Uterus (tissue), 4 donors: ENCODE data around the gene NES. TPM values are rescaled to one million over a fixed set of nuclear protein-coding genes. Genes with fewer than 3 reads are reported as not detected.

ENCODE experiments used
- DNase-seq, 2 donors: peaks; one replicate each; pipeline ENCODE4 v3.0.0-alpha.2; 2019 to 2020
- H3K27ac ChIP-seq, 2 donors: fragments of 200-600 bp; sonication (generic); 1 replicate in 1 of 2; 2 replicates in 1 of 2; pipeline ENCODE4 v1.5.1; 2016 to 2018
- H3K27me3 ChIP-seq, 2 donors: fragments of 200-600 bp; sonication (generic); one replicate each; pipeline ENCODE4 v1.5.1; 2018 to 2019; ENCODE audit warnings: control low read depth in 1 of 2
- H3K36me3 ChIP-seq, 2 donors: fragments of 200-600 bp; sonication (generic); one replicate each; pipeline ENCODE4 v1.5.1; 2019; ENCODE audit warnings: control low read depth in 1 of 2
- H3K4me1 ChIP-seq, 2 donors: fragments of 200-600 bp; sonication (generic); one replicate each; pipeline ENCODE4 v1.5.1; 2018 to 2019; ENCODE audit warnings: control low read depth in 1 of 2
- H3K4me3 ChIP-seq, 2 donors: fragments of 200-600 bp; sonication (generic); 1 replicate in 1 of 2; 2 replicates in 1 of 2; pipeline ENCODE4 v1.5.1; 2018 to 2019; ENCODE audit warnings: mild to moderate bottlenecking in 1 of 2
- H3K9me3 ChIP-seq, 2 donors: fragments of 200-600 bp; sonication (generic); one replicate each; pipeline ENCODE4 v1.5.1; 2019; ENCODE audit warnings: control low read depth in 1 of 2
- POLR2A ChIP-seq, 2 donors: fragments of 450-650 bp; IDR thresholded peaks; one replicate each; pipeline ENCODE4 v1.6.1; 2016; ENCODE audit warnings: antibody characterized with exemption in 2 of 2, mild to moderate bottlenecking in 1 of 2, moderate library complexity in 1 of 2
- intact Hi-C: fragments of 100-400 bp; cut with DNase I; formaldehyde crosslinking; loops from one replicate; pipeline ENCODE4 v1.15.1; 2023; ENCODE audit warnings: low total_unique reads
- total RNA-seq, 4 donors: library from RNA; depleted of rRNA in 3 of 4; stranded (reverse); fragments of >200 nt in 3 of 4; gene quantifications; one replicate each; pipeline versions ENCODE4 v1.1.0 to v1.2.4, GENCODE V29; 2014 to 2023
- TF ChIP-seq, protein P1 (sequence below), 4 experiments: fragments of 200-600 bp in 2 of 4; fragments of 450-650 bp in 2 of 4; sonication (generic) in 2 of 4; IDR thresholded peaks; one replicate each; pipeline ENCODE4 v1.5.1; 2016 to 2019; ENCODE audit warnings: antibody characterized with exemption in 4 of 4, mild to moderate bottlenecking in 2 of 4, moderate library complexity in 1 of 4
- donor health status: DM: yes; HTN: yes; CAD: no.

NES gene
- total RNA-seq, 4 donors from 2014 or later: 9.7 to 70.9 (median 34.5) TPM

DNA sequence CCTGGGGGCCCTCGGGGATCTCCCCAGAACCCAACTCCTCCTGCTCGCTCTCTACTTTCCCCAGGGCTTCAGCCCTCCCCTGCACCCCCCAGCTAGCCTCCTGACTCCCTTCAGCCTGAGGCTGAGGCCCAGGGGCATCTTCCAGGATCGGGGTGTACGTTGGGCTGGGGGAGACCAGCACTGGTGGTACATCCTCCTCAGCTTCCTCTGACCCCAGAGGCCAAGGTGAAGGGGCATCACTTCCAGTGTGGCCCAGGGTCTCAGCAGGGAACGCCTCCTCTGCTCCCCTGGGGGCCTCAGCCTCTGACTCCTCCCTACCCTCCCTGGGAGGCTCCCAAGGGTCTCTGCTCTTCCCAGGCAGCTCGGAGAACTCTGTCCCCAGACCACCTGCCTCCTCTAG lies 6.8 kb downstream of the NES start:
- H3K27me3 ChIP-seq: no peaks in the 10 kb centered on the region
- intact Hi-C loops: loop anchor here (10.0 kb wide), 1 partner anchor 54 kb away; the partner anchor contains the start of genes ISG20L2 and METTL25B
- no peaks in the 10 kb centered on the region for H3K9me3 ChIP-seq
- no peaks in the 10 kb centered on the region for H3K36me3 ChIP-seq
- DNase-seq: no peak
- H3K4me3 ChIP-seq: no peak overlapping the region
- TF ChIP-seq, protein P1, sequence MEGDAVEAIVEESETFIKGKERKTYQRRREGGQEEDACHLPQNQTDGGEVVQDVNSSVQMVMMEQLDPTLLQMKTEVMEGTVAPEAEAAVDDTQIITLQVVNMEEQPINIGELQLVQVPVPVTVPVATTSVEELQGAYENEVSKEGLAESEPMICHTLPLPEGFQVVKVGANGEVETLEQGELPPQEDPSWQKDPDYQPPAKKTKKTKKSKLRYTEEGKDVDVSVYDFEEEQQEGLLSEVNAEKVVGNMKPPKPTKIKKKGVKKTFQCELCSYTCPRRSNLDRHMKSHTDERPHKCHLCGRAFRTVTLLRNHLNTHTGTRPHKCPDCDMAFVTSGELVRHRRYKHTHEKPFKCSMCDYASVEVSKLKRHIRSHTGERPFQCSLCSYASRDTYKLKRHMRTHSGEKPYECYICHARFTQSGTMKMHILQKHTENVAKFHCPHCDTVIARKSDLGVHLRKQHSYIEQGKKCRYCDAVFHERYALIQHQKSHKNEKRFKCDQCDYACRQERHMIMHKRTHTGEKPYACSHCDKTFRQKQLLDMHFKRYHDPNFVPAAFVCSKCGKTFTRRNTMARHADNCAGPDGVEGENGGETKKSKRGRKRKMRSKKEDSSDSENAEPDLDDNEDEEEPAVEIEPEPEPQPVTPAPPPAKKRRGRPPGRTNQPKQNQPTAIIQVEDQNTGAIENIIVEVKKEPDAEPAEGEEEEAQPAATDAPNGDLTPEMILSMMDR (IDR thresholded peaks at IDR 0.05): no peak
- TF ChIP-seq POLR2A (IDR thresholded peaks at IDR 0.05): no peak
- peaks cover 9 to 17% of the 10 kb centered on the region in 2 donors for H3K4me1 ChIP-seq
- peak overlapping the region; percentile 87 to 89 for H3K27ac ChIP-seq

DNA sequence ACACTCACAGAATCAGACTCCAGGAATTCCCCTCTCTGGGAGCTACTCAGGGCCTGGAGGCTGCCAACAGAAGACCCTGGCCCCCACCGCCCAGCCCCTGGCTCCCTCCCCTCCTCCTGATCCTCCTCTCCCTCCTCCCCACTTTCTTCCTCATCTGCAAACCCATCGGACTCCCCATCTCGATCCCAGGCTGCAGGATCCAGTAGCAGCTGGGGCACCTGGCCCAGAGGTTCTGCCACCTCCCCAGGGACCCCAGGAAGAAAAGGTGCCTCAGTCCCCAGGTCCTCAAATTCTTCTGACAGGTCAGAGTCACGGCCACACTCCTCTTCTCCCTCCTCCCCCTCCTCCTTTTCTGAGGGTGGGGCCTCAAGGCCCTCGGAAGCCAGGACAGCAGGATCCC lies 7.4 kb downstream of the NES start:
- TF ChIP-seq, protein P1 (IDR thresholded peaks at IDR 0.05): no peak
- TF ChIP-seq POLR2A (IDR thresholded peaks at IDR 0.05): no peak
- Histone ChIP-seq H3K27me3 (no peaks in the 10 kb centered on the region), H3K36me3 (no peaks in the 10 kb centered on the region), H3K4me1 (peaks cover 9 to 23% of the 10 kb centered on the region in 2 donors), H3K9me3 (no peaks in the 10 kb centered on the region), H3K27ac (peak overlapping the region; percentile 87 to 89), H3K4me3 (no peak overlapping the region)
- no peak for DNase-seq
- intact Hi-C loops: loop anchor here (10.0 kb wide), 1 partner anchor 55 kb away; the partner anchor contains the start of genes ISG20L2 and METTL25B

DNA sequence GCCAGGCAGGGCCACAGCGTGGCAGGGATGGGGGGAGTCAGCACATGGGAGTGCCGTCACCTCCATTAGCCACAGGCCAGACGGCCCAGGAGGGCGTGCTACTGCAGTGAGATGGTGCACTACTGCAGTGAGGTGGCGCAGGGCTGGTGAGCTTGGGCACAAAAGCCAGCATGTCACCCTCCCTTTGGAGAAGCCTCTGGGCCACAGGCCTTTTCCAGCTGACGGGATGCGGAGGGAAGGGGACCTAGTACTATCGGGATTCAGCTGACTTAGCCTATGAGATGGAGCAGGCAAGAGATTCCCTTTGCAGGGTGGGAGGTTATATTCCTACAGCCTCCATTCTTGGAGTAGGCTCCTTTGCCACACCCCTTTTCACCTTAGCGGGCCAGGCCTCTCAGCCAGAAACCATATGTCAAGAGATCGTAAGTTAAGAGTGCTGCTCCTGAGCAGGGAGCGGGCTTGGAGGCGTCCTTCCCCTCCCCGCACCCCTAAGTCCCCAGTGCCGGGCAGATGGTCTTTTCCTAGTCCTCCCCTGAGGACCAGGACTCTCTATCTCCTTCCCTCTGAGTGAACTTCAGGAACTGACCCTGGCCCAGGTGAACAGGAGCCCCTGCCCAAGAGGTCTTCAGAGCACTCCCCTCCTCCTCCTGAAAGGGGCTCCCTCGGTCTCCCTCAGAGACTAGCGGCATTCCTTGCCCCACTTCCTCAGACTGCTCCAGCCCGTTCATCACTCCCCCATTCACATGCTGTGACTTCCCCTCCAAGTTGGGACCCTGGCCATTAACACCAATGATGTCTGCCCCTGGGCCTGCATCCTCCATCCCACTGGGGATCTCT lies 8.2 kb downstream of the NES start:
- DNase-seq: no peak
- Histone ChIP-seq H3K27me3 (no peaks in the 10 kb centered on the region), H3K4me3 (no peak overlapping the region), H3K36me3 (no peaks in the 10 kb centered on the region), H3K9me3 (no peaks in the 10 kb centered on the region), H3K27ac (peak overlapping the region; percentile 87 to 89), H3K4me1 (peaks cover 9 to 30% of the 10 kb centered on the region in 2 donors)
- TF ChIP-seq, protein P1 (IDR thresholded peaks at IDR 0.05): no peak
- TF ChIP-seq POLR2A (IDR thresholded peaks at IDR 0.05): no peak
- intact Hi-C loops: no loop called here

DNA sequence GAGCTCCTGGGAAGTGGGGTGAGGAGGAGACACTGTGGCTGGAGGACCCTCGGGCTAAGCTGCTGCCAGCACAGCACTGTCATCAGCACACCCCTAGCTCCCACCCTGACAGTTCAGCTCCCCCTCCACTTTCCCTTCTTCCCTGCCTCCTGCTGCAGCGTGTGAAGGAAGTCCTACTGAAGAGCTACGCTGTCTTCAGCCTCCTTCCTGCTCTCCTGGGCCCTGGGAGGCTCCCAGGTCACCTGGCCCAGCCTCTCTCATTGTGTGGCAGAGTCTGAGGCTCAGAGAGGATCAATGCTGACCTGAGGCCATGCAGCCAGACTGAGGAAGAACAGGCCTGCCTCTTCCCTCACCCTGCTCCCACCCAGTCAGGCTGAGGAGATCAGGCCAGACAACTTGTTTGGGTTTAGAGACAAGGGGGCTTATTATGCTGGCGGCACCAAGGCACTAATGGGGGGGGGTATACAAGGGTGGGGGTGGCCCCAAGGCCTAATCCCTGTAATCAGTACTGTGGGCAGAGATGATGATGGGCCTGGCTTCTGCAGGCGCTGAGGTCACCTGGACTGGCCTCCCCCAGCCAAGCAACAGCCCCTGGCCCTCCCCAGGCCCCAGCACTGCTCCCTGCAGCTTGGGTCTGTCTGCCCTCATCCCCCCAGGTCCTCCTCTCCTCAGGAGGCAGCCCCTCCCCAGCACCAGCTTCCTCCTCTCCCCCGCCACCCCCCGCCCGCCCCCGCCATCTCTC lies 9.1 kb downstream of the NES start:
- Histone ChIP-seq H3K4me1 (peaks cover 9 to 31% of the 10 kb centered on the region in 2 donors), H3K36me3 (no peaks in the 10 kb centered on the region), H3K27ac (peak overlapping the region; percentile 87 to 89), H3K4me3 (no peak overlapping the region), H3K9me3 (no peaks in the 10 kb centered on the region), H3K27me3 (no peaks in the 10 kb centered on the region)
- TF ChIP-seq POLR2A (IDR thresholded peaks at IDR 0.05): no peak
- TF ChIP-seq, protein P1 (IDR thresholded peaks at IDR 0.05): no peak
- intact Hi-C loops: no loop called here
- no peak for DNase-seq

DNA sequence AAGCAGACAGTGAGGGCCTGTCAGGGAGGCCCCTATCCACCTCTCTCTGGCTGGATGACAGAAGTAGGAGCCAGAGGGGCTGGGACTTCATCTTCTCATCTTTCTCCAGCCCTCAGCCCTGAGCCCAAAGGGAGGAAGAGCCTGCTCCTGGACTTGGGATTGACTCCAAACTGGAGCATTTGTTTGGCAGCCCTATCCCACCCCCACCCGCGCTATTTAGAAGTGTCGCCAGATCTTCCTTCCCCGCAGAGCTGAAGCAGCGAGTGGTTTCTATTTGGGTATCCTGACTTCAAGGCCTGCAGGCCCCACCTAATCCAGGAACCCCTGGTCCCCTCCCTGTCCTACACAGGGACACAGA lies 9.6 kb downstream of the NES start:
- H3K4me1 ChIP-seq: peaks cover 9 to 35% of the 10 kb centered on the region in 2 donors
- no peak for TF ChIP-seq POLR2A (IDR thresholded peaks at IDR 0.05)

More for the DNA sequence above, 9.6 kb downstream of the NES start:
- DNase-seq: peak; percentile 68 to 77
- no peak overlapping the region for H3K4me3 ChIP-seq
- H3K9me3 ChIP-seq: no peaks in the 10 kb centered on the region
- no peaks in the 10 kb centered on the region for H3K27me3 ChIP-seq
- peak overlapping the region; percentile 87 to 89 for H3K27ac ChIP-seq
- intact Hi-C loops: no loop called here
- H3K36me3 ChIP-seq: no peaks in the 10 kb centered on the region
